Measurements from ENCODE around the gene NID1.

NID1 gene

DNA sequence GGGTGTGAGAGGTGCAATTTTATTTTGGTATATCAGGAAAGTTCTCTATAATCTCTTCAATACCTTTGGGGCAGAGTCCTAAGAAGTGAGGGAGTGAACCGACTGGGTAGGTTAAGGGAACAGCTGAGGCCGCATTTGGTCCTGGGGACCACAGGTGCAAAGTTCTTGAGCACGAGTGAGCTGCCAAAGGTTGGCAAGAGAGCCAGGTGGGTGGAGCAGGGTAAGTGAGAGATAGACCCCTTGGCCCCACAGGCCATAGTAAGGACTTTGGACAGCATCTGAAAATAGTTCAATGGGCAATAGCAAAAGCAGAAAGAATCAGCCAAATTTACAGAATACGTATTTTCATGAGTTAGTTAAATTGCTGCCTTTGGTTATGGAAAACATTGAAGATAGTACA lies 11.0 kb upstream of the NID1 start:
- DNase-seq (ENCODE audit: low read depth) = no peak
- no peak overlapping the region for H3K4me3 ChIP-seq (ENCODE audit: low read depth, low read length)
- in situ Hi-C loops (cut with HindIII; ENCODE audit: low sequenced_read_pairs) = no loop called here
- TF ChIP-seq, protein P1, sequence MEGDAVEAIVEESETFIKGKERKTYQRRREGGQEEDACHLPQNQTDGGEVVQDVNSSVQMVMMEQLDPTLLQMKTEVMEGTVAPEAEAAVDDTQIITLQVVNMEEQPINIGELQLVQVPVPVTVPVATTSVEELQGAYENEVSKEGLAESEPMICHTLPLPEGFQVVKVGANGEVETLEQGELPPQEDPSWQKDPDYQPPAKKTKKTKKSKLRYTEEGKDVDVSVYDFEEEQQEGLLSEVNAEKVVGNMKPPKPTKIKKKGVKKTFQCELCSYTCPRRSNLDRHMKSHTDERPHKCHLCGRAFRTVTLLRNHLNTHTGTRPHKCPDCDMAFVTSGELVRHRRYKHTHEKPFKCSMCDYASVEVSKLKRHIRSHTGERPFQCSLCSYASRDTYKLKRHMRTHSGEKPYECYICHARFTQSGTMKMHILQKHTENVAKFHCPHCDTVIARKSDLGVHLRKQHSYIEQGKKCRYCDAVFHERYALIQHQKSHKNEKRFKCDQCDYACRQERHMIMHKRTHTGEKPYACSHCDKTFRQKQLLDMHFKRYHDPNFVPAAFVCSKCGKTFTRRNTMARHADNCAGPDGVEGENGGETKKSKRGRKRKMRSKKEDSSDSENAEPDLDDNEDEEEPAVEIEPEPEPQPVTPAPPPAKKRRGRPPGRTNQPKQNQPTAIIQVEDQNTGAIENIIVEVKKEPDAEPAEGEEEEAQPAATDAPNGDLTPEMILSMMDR (IDR thresholded peaks at IDR 0.05; ENCODE audit: low read depth, low read length, missing control alignments) = no peak

GRCh38 chr1:236073307-236073897 lies 8.5 kb upstream of the NID1 start:
- in situ Hi-C loops (cut with HindIII; ENCODE audit: low sequenced_read_pairs) = no loop called here
- H3K4me3 ChIP-seq (ENCODE audit: low read depth, low read length) = no peak overlapping the region
- TF ChIP-seq, protein P1 (IDR thresholded peaks at IDR 0.05; ENCODE audit: low read depth, low read length, missing control alignments) = no peak
- no peak for DNase-seq (ENCODE audit: low read depth)

DNA sequence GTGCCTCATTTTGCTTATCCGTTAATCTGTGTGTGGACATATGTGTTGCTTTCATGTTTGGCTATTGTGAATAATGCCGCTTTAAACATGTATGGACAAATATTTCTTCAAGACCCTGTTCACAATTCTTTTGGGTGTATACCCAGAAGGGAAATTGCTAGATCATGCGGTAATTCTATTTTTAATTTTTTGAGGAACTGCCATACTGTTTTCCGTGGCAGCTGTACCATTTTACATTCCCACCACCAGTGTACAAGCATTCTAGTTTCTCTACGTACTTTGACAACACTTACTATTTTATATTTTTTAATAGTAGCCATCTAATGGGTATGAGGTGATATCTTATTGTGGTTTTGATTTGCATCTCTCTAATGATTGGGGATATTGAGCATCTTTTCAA lies 7.1 kb upstream of the NID1 start:
- TF ChIP-seq, protein P1 (IDR thresholded peaks at IDR 0.05; ENCODE audit: low read depth, low read length, missing control alignments) = no peak
- in situ Hi-C loops (cut with HindIII; ENCODE audit: low sequenced_read_pairs) = no loop called here
- DNase-seq (ENCODE audit: low read depth) = no peak
- H3K4me3 ChIP-seq (ENCODE audit: low read depth, low read length) = no peak overlapping the region

GRCh38 chr1:236070753-236071152 lies 5.9 kb upstream of the NID1 start:
- no peak for DNase-seq (ENCODE audit: low read depth)
- TF ChIP-seq, protein P1 (IDR thresholded peaks at IDR 0.05; ENCODE audit: low read depth, low read length, missing control alignments) = no peak
- no peak overlapping the region for H3K4me3 ChIP-seq (ENCODE audit: low read depth, low read length)
- in situ Hi-C loops (cut with HindIII; ENCODE audit: low sequenced_read_pairs) = no loop called here

DNA sequence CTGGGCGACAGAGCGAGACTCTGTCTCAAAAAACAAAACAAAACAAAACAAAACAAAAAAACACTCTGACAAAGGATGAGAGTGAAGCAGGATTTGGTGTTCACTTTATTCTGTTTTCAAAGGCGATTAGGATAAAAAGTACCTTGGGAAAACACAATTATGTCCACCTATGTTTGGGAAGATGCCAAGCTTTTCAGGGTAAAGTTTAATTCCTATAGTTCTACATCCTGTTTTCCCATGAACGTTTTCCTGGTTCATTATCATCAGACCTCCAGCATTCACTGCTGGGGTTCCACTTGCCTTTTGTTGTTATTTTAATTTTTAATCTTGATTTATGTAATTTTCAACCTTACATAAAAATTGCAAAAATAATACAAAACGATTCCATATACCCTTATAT lies 4.9 kb upstream of the NID1 start:
- in situ Hi-C loops (cut with HindIII; ENCODE audit: low sequenced_read_pairs) = loop anchor here (5.0 kb wide), 1 partner anchor 77 kb away; no protein-coding TSS in a partner anchor
- no peak for DNase-seq (ENCODE audit: low read depth)
- no peak overlapping the region for H3K4me3 ChIP-seq (ENCODE audit: low read depth, low read length)
- TF ChIP-seq, protein P1 (IDR thresholded peaks at IDR 0.05; ENCODE audit: low read depth, low read length, missing control alignments) = no peak

- TF ChIP-seq, protein P1 (IDR thresholded peaks at IDR 0.05; ENCODE audit: low read depth, low read length, missing control alignments) = no peak
- H3K4me3 ChIP-seq (ENCODE audit: low read depth, low read length) = no peak overlapping the region
- in situ Hi-C loops (cut with HindIII; ENCODE audit: low sequenced_read_pairs) = loop anchor here (5.0 kb wide), 1 partner anchor 76 kb away; no protein-coding TSS in a partner anchor
- no peak for DNase-seq (ENCODE audit: low read depth)
These were observed 3.1 kb upstream of the NID1 start for GRCh38 chr1:236067854-236068454.
